Cardiac muscle cell (in vitro differentiated cells and primary cell): ENCODE measurements around the gene WDFY4. TPM values are rescaled to one million over a fixed set of nuclear protein-coding genes. Genes with fewer than 3 reads are reported as not detected.

ENCODE experiments used
- DNase-seq, 2 donors: peaks; one replicate each; pipeline versions ENCODE4 v3.0.0 to v3.0.0-alpha.2; 2010 to 2017; ENCODE audit warnings: low read depth in 1 of 2, low spot score in 1 of 2
- H3K27ac ChIP-seq: fragments of 200-600 bp; sonication (generic); 2 replicates; pipeline ENCODE4 v1.5.1; 2016
- H3K27me3 ChIP-seq: fragments of 200-600 bp; sonication (generic); 2 replicates; pipeline ENCODE4 v1.6.0; 2016; ENCODE audit warnings: control low read depth
- H3K36me3 ChIP-seq: fragments of 200-600 bp; sonication (generic); 2 replicates; pipeline ENCODE4 v1.5.1; 2016; ENCODE audit warnings: control low read depth
- H3K4me1 ChIP-seq: fragments of 200-600 bp; sonication (generic); 2 replicates; pipeline ENCODE4 v1.8.1; 2017; ENCODE audit warnings: low read depth, mild to moderate bottlenecking, mixed run types
- H3K4me3 ChIP-seq: fragments of 200-600 bp; sonication (generic); 2 replicates; pipeline ENCODE4 v1.5.1; 2016; ENCODE audit warnings: mild to moderate bottlenecking
- H3K9me3 ChIP-seq: fragments of 200-600 bp; sonication (generic); 2 replicates; pipeline ENCODE4 v1.5.1; 2017; ENCODE audit warnings: low read depth, mild to moderate bottlenecking, control low read depth
- CTCF ChIP-seq: IDR thresholded peaks from 2 replicates; pipeline ENCODE4 v1.5.1; 2012; ENCODE audit warnings: low read depth, mild to moderate bottlenecking, low read length
- polyA plus RNA-seq: library from polyadenylated mRNA; unstranded; fragments of >200 nt; fragmentation: Nextera tagmentation; extraction: Ambion mirVana; gene quantifications from 2 replicates; pipeline ENCODE4 v1.2.1, GENCODE V29; 2016
- total RNA-seq: library from RNA; depleted of rRNA; stranded (reverse); fragments of >200 nt; gene quantifications from 2 replicates; pipeline ENCODE4 v1.2.3, GENCODE V29; 2016

Gene WDFY4
- total and polyA plus RNA-seq, 2 experiments from 2014 or later, result not detected

- no peak overlapping the region for H3K27ac ChIP-seq
- no peak overlapping the region for H3K4me3 ChIP-seq
- no peaks in the 10 kb centered on the region for H3K9me3 ChIP-seq
- no peaks in the 10 kb centered on the region for H3K4me1 ChIP-seq
- no peaks in the 10 kb centered on the region for H3K36me3 ChIP-seq
- no peak for TF ChIP-seq CTCF
- DNase-seq, result no peak
- H3K27me3 ChIP-seq, result no peaks in the 10 kb centered on the region
These were observed 6.6 kb upstream of the WDFY4 start for GRCh38 chr10:48678041-48678440.

GRCh38 chr10:48681740-48682139 lies 2.9 kb upstream of the WDFY4 start:
- Histone ChIP-seq H3K4me3 (no peak overlapping the region), H3K27ac (no peak overlapping the region), H3K9me3 (no peaks in the 10 kb centered on the region), H3K27me3 (no peaks in the 10 kb centered on the region), H3K4me1 (no peaks in the 10 kb centered on the region), H3K36me3 (no peaks in the 10 kb centered on the region)
- TF ChIP-seq CTCF, result no peak
- no peak for DNase-seq

DNA sequence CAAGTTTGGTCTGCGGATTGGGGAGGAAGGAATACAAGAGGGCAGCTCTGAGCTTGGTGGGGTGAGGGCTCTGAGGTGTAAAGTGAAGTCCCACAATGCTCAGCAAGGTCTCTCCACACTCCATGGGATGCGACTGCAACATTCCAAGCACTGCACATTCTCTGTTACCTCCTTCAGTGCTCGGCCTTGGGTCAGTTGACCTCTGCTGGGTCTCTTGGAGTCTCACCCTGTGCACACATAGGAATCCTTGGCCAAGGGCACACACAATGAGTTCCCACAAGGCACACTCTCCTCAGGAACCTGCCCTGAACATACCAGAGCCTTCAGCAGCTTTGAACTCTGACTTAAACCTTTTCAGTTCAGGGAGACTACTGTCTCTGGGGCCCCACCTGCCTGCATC lies 2.4 kb upstream of the WDFY4 start:
- H3K9me3 ChIP-seq, result no peaks in the 10 kb centered on the region

GRCh38 chr10:48683424-48683823 lies 1.2 kb upstream of the WDFY4 start:
- no peak for TF ChIP-seq CTCF
- no peak overlapping the region for H3K4me3 ChIP-seq

More for the DNA sequence above, 2.4 kb upstream of the WDFY4 start:
- Histone ChIP-seq H3K4me1 (no peaks in the 10 kb centered on the region), H3K27ac (no peak overlapping the region), H3K4me3 (no peak overlapping the region), H3K36me3 (no peaks in the 10 kb centered on the region), H3K27me3 (no peaks in the 10 kb centered on the region)
- DNase-seq, result no peak
- no peak for TF ChIP-seq CTCF

GRCh38 chr10:48683868-48684267 lies 805 bp upstream of the WDFY4 start:
- no peak for DNase-seq
- no peaks in the 10 kb centered on the region for H3K36me3 ChIP-seq
- no peaks in the 10 kb centered on the region for H3K4me1 ChIP-seq
- no peaks in the 10 kb centered on the region for H3K9me3 ChIP-seq
- no peak overlapping the region for H3K4me3 ChIP-seq
- no peak overlapping the region for H3K27ac ChIP-seq
- no peak for TF ChIP-seq CTCF
- no peaks in the 10 kb centered on the region for H3K27me3 ChIP-seq

More at GRCh38 chr10:48683424-48683823, 1.2 kb upstream of the WDFY4 start:
- Histone ChIP-seq H3K27ac (no peak overlapping the region), H3K36me3 (no peaks in the 10 kb centered on the region), H3K9me3 (no peaks in the 10 kb centered on the region), H3K27me3 (no peaks in the 10 kb centered on the region), H3K4me1 (no peaks in the 10 kb centered on the region)
- no peak for DNase-seq

GRCh38 chr10:48684463-48684791 lies 246 bp upstream of the WDFY4 start:
- no peak for TF ChIP-seq CTCF
- no peak for DNase-seq
- H3K9me3 ChIP-seq, result no peaks in the 10 kb centered on the region
- H3K27ac ChIP-seq, result no peak overlapping the region
- no peaks in the 10 kb centered on the region for H3K27me3 ChIP-seq
- no peaks in the 10 kb centered on the region for H3K4me1 ChIP-seq
- H3K4me3 ChIP-seq, result no peak overlapping the region
- no peaks in the 10 kb centered on the region for H3K36me3 ChIP-seq
